ENCODE results near the gene KANSL1.

GRCh38 chr17:46003907-46004748, 189.1 kb downstream of the KANSL1 start:
- TF ChIP-seq CTCF (IDR thresholded peaks at IDR 0.05) = no peak
- no peak for TF ChIP-seq POLR2AphosphoS5 (IDR thresholded peaks at IDR 0.05)
- no peak for TF ChIP-seq EP300 (IDR thresholded peaks at IDR 0.05)

Measured in gastroesophageal sphincter (tissue), 3 donors.